ENCODE measurements around the gene JAKMIP1.

The JAKMIP1 gene

GRCh38 chr4:6114601-6115000 lies 85.7 kb downstream of the JAKMIP1 start:
- H3K36me3 ChIP-seq (ENCODE audit: control insufficient read depth, insufficient read depth, low read length) = no peaks in the 10 kb centered on the region
- no peak for DNase-seq

DNA sequence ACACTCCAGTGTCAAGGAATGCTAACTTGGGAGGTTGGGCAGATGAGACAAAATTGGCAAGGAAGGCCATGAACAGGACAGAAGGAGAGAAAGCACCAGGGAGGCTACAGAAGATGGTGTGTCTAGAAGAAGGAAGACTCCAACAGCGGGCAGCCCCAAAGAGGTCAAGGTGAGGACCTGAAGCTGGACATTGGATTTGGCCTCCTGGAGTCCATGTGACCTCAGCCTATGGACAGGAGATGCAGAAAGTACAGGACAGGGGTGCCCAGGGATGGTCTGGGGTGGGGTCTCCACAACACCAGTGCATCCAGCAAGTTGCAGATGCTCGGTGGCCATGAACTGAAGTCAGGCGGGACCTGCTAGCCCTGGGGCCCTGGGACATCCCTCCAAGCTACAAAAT lies 86.2 kb downstream of the JAKMIP1 start:
- no peak overlapping the region for H3K4me3 ChIP-seq (ENCODE audit: insufficient read depth, low read depth, low read length, poor library complexity, severe bottlenecking)
- H3K4me1 ChIP-seq (ENCODE audit: control insufficient read depth, insufficient read depth, low read length, poor library complexity, severe bottlenecking) = no peaks in the 10 kb centered on the region
- no peaks in the 10 kb centered on the region for H3K36me3 ChIP-seq (ENCODE audit: control insufficient read depth, insufficient read depth, low read length)
- no peaks in the 10 kb centered on the region for H3K9me3 ChIP-seq (ENCODE audit: control insufficient read depth, low read length)
- no peak for DNase-seq
- H3K27ac ChIP-seq (ENCODE audit: insufficient read depth, low read length, poor library complexity, severe bottlenecking) = no peak overlapping the region
- H3K27me3 ChIP-seq (replicated peaks; ENCODE audit: control insufficient read depth, insufficient read depth, low read length, poor library complexity, severe bottlenecking) = no peaks in the 10 kb centered on the region

More at GRCh38 chr4:6114601-6115000, 85.7 kb downstream of the JAKMIP1 start:
- Histone ChIP-seq H3K4me3 (ENCODE audit: insufficient read depth, low read depth, low read length, poor library complexity, severe bottlenecking) (no peak overlapping the region), H3K27me3 (replicated peaks; ENCODE audit: control insufficient read depth, insufficient read depth, low read length, poor library complexity, severe bottlenecking) (no peaks in the 10 kb centered on the region), H3K27ac (ENCODE audit: insufficient read depth, low read length, poor library complexity, severe bottlenecking) (no peak overlapping the region), H3K4me1 (ENCODE audit: control insufficient read depth, insufficient read depth, low read length, poor library complexity, severe bottlenecking) (no peaks in the 10 kb centered on the region), H3K9me3 (ENCODE audit: control insufficient read depth, low read length) (no peaks in the 10 kb centered on the region)

DNA sequence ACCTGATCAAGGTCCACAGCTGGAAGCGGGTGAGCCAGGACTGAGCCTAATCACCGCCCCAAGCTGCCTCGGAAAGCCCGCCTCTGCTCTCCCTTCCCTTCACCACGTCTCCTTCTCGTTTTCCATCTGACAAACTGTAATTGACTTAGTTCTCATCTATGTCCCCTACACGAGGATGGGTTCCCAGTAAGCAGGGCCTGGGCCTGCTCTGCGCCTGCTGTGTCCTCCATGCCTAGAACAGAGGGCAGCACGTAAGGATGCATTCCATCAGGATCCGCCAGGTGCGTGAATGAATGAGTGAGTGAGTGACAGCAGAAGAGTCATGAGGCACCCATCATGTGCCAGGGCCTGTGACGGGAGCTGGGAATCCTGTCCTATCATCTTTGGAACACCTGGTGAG lies 86.7 kb downstream of the JAKMIP1 start:
- DNase-seq = no peak
- no peaks in the 10 kb centered on the region for H3K27me3 ChIP-seq (replicated peaks; ENCODE audit: control insufficient read depth, insufficient read depth, low read length, poor library complexity, severe bottlenecking)
- H3K4me3 ChIP-seq (ENCODE audit: insufficient read depth, low read depth, low read length, poor library complexity, severe bottlenecking) = no peak overlapping the region
- H3K36me3 ChIP-seq (ENCODE audit: control insufficient read depth, insufficient read depth, low read length) = no peaks in the 10 kb centered on the region
- H3K4me1 ChIP-seq (ENCODE audit: control insufficient read depth, insufficient read depth, low read length, poor library complexity, severe bottlenecking) = no peaks in the 10 kb centered on the region
- no peaks in the 10 kb centered on the region for H3K9me3 ChIP-seq (ENCODE audit: control insufficient read depth, low read length)
- no peak overlapping the region for H3K27ac ChIP-seq (ENCODE audit: insufficient read depth, low read length, poor library complexity, severe bottlenecking)

DNA sequence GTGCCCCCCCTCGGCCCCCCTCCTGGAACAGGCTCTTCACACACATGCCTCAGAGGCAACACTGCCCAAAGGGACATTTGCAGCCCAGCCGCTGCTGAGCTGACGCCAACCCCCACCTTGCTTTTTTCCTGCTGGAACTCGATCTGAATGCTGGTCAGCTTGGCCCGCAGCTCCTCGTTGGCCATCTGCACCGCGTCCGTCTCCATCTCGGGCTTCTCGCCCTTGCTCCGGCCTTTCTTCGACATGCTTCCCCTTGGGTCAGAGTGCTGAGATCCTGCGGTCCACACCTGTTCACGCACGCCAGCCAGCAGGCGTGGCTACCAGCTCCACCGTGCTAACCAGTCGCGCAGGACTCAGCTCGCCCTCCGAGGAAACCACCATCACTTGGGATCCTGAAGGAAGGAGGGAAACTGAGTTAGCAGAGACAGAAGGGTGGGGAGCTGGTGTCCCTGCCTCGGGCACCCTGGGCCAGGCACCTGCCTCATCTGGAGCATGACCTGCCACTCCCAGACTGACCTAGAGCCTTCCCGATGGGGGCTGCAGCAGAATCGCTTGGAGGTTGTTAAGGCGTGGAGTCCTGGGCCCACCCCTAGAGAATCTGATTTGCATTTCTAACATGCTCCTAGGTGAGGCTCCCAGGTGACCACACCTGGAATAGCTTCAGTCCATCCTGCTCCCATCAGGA lies 87.6 kb downstream of the JAKMIP1 start:
- no peaks in the 10 kb centered on the region for H3K9me3 ChIP-seq (ENCODE audit: control insufficient read depth, low read length)
- H3K4me1 ChIP-seq (ENCODE audit: control insufficient read depth, insufficient read depth, low read length, poor library complexity, severe bottlenecking) = no peaks in the 10 kb centered on the region
- no peak for DNase-seq
- no peaks in the 10 kb centered on the region for H3K27me3 ChIP-seq (replicated peaks; ENCODE audit: control insufficient read depth, insufficient read depth, low read length, poor library complexity, severe bottlenecking)
- H3K27ac ChIP-seq (ENCODE audit: insufficient read depth, low read length, poor library complexity, severe bottlenecking) = no peak overlapping the region
- H3K36me3 ChIP-seq (ENCODE audit: control insufficient read depth, insufficient read depth, low read length) = no peaks in the 10 kb centered on the region
- no peak overlapping the region for H3K4me3 ChIP-seq (ENCODE audit: insufficient read depth, low read depth, low read length, poor library complexity, severe bottlenecking)

DNA sequence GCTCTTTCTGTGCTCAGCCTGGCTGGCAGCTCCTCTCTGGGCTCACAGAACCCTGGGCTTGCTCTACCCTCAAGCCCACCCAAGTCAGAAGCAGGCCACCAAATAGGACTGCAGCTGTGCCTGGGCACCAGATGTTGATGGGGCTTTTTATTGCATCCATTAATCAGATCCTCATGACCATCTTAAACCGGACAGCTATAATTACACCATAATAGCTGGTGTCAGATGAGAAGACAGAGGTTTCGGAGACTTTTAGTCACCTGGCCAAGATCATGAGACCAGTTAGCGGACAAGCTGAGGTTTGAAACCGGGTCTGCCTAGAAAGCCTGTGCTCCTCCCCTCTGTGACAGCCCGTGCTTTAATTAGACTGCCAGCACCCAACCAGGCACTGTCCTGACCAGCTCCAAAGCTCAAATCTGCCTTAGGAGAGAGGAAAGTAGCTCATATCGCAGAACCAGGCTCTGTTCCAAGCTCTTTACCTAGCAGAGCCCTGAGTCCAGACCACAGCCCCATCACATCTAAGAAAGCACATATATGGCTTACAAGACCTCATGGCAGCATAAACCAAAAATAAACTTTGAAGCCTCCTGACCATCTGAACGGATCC lies 88.9 kb downstream of the JAKMIP1 start:
- no peak overlapping the region for H3K27ac ChIP-seq (ENCODE audit: insufficient read depth, low read length, poor library complexity, severe bottlenecking)
- no peaks in the 10 kb centered on the region for H3K36me3 ChIP-seq (ENCODE audit: control insufficient read depth, insufficient read depth, low read length)
- H3K4me1 ChIP-seq (ENCODE audit: control insufficient read depth, insufficient read depth, low read length, poor library complexity, severe bottlenecking) = no peaks in the 10 kb centered on the region
- H3K9me3 ChIP-seq (ENCODE audit: control insufficient read depth, low read length) = no peaks in the 10 kb centered on the region
- no peak overlapping the region for H3K4me3 ChIP-seq (ENCODE audit: insufficient read depth, low read depth, low read length, poor library complexity, severe bottlenecking)
- DNase-seq = no peak
- H3K27me3 ChIP-seq (replicated peaks; ENCODE audit: control insufficient read depth, insufficient read depth, low read length, poor library complexity, severe bottlenecking) = no peaks in the 10 kb centered on the region

GRCh38 chr4:6110681-6111353 lies 89.5 kb downstream of the JAKMIP1 start:
- H3K36me3 ChIP-seq (ENCODE audit: control insufficient read depth, insufficient read depth, low read length) = no peaks in the 10 kb centered on the region
- H3K9me3 ChIP-seq (ENCODE audit: control insufficient read depth, low read length) = no peaks in the 10 kb centered on the region
- H3K27me3 ChIP-seq (replicated peaks; ENCODE audit: control insufficient read depth, insufficient read depth, low read length, poor library complexity, severe bottlenecking) = no peaks in the 10 kb centered on the region
- no peak for DNase-seq
- no peaks in the 10 kb centered on the region for H3K4me1 ChIP-seq (ENCODE audit: control insufficient read depth, insufficient read depth, low read length, poor library complexity, severe bottlenecking)
- no peak overlapping the region for H3K27ac ChIP-seq (ENCODE audit: insufficient read depth, low read length, poor library complexity, severe bottlenecking)
- H3K4me3 ChIP-seq (ENCODE audit: insufficient read depth, low read depth, low read length, poor library complexity, severe bottlenecking) = no peak overlapping the region

GRCh38 chr4:6109842-6110560 lies 90.3 kb downstream of the JAKMIP1 start:
- Histone ChIP-seq H3K27me3 (replicated peaks; ENCODE audit: control insufficient read depth, insufficient read depth, low read length, poor library complexity, severe bottlenecking) (no peaks in the 10 kb centered on the region), H3K4me1 (ENCODE audit: control insufficient read depth, insufficient read depth, low read length, poor library complexity, severe bottlenecking) (no peaks in the 10 kb centered on the region)

DNA sequence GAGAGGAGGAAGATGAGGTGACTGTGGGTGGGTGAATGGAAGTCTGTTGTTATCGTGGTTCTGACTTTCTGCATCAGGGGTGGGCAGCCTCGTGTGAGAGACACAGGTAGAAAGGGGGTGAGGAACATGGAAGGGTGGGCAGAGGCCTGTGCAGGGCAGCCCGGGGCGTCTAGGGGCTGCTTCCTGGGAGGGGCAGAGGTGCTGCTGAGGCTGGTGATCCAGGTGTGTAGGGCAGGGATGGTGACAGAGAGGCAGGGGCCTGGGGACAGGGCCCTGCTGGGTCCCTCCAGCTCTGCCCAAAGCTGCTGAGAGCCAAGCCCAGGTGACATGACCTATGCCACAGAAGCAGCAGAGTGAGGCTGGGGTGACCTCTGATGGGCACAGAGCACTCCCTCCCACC lies 92.5 kb downstream of the JAKMIP1 start:
- H3K4me1 ChIP-seq (ENCODE audit: control insufficient read depth, insufficient read depth, low read length, poor library complexity, severe bottlenecking) = no peaks in the 10 kb centered on the region
- no peak overlapping the region for H3K27ac ChIP-seq (ENCODE audit: insufficient read depth, low read length, poor library complexity, severe bottlenecking)
- no peaks in the 10 kb centered on the region for H3K27me3 ChIP-seq (replicated peaks; ENCODE audit: control insufficient read depth, insufficient read depth, low read length, poor library complexity, severe bottlenecking)
- H3K36me3 ChIP-seq (ENCODE audit: control insufficient read depth, insufficient read depth, low read length) = no peaks in the 10 kb centered on the region
- H3K9me3 ChIP-seq (ENCODE audit: control insufficient read depth, low read length) = no peaks in the 10 kb centered on the region
- H3K4me3 ChIP-seq (ENCODE audit: insufficient read depth, low read depth, low read length, poor library complexity, severe bottlenecking) = no peak overlapping the region
- no peak for DNase-seq

More at GRCh38 chr4:6109842-6110560, 90.3 kb downstream of the JAKMIP1 start:
- Histone ChIP-seq H3K9me3 (ENCODE audit: control insufficient read depth, low read length) (no peaks in the 10 kb centered on the region), H3K36me3 (ENCODE audit: control insufficient read depth, insufficient read depth, low read length) (no peaks in the 10 kb centered on the region), H3K4me3 (ENCODE audit: insufficient read depth, low read depth, low read length, poor library complexity, severe bottlenecking) (no peak overlapping the region), H3K27ac (ENCODE audit: insufficient read depth, low read length, poor library complexity, severe bottlenecking) (no peak overlapping the region)
- no peak for DNase-seq

GRCh38 chr4:6107114-6107791 lies 93.1 kb downstream of the JAKMIP1 start:
- Histone ChIP-seq H3K27ac (ENCODE audit: insufficient read depth, low read length, poor library complexity, severe bottlenecking) (no peak overlapping the region), H3K27me3 (replicated peaks; ENCODE audit: control insufficient read depth, insufficient read depth, low read length, poor library complexity, severe bottlenecking) (no peaks in the 10 kb centered on the region), H3K36me3 (ENCODE audit: control insufficient read depth, insufficient read depth, low read length) (no peaks in the 10 kb centered on the region), H3K4me1 (ENCODE audit: control insufficient read depth, insufficient read depth, low read length, poor library complexity, severe bottlenecking) (no peaks in the 10 kb centered on the region), H3K9me3 (ENCODE audit: control insufficient read depth, low read length) (no peaks in the 10 kb centered on the region), H3K4me3 (ENCODE audit: insufficient read depth, low read depth, low read length, poor library complexity, severe bottlenecking) (no peak overlapping the region)
- no peak for DNase-seq

Data from effector memory CD4-positive, alpha-beta T cell (primary cell).